Renal cortex interstitium (tissue), 11 donors: Measurements from ENCODE around the gene TBCC. TPM values are rescaled to one million over a fixed set of nuclear protein-coding genes. Genes with fewer than 3 reads are reported as not detected.
"Not testable (repeated sequence)": the region's sequence is repeated elsewhere in the genome, so short reads cannot be mapped to it uniquely, and the experiment has no call there.

Source experiments
- DNase-seq, 11 donors: peaks; one replicate each; pipeline ENCODE4 v3.0.0-alpha.2; 2013; ENCODE audit warnings: low read depth in 9 of 11, low spot score in 4 of 11; ENCODE audit errors: extremely low read depth in 1 of 11
- polyA plus RNA-seq, 3 donors: library from polyadenylated mRNA; unstranded; fragments of 120-200 nt; gene quantifications; one replicate each; pipeline ENCODE4 v1.2.1, GENCODE V29; 2013; ENCODE audit not compliant: insufficient read length in 3 of 3

The TBCC gene
- polyA plus RNA-seq, 3 donors = 21.5 to 26.2 (median 23.4) TPM

DNA sequence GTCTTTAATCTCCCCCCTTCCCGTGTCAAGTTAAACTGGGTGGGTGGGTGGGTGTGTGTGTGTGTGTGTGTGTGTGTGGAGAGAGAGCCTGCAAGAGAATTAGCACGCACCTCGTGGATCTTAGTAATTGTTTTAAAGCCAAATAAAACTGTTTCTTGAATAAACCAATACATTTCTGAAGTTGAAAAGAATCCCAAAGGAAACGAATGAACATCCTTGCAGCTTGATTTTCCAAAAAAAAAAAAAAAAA is 35.6 kb upstream of the TBCC start:
- no peak for DNase-seq

GRCh38 chr6:42779521-42779920 is 33.6 kb upstream of the TBCC start:
- no peak for DNase-seq

- no peak for DNase-seq
These were observed 32.2 kb upstream of the TBCC start for GRCh38 chr6:42778122-42778521.

GRCh38 chr6:42777126-42777822 is 31.4 kb upstream of the TBCC start:
- DNase-seq = no peak

DNA sequence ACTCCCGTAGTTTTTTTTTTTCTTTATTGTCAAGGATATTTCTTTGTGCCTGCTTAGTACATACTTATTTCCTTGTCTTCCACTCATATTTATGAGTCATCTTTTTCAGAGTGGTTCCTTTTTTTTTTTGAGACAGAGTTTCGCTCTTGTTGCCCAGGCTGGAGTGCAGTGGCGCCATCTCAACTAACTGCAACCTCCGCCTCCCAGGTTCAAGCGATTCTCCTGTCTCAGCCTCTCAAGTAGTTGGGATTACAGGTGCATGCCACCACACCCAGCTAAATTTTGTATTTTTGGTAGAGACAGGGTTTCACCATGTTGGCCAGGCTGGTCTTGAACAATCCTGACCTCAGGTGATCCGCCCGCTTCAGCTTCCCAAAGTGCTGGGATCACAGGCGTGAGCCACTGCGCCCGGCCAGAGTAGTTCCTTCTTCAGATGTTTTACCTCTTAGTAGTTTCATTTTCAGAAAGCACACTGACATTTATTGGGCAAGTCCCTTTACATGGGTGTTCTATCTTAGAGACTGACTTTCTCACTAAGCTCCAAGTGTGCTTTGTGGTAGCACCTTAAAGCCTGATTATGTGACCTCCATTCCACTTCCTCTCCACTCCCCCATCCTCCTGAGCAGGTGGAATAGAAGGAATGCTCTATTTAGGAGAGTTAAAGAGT is 29.1 kb upstream of the TBCC start:
- DNase-seq = not testable (repeated sequence)

DNA sequence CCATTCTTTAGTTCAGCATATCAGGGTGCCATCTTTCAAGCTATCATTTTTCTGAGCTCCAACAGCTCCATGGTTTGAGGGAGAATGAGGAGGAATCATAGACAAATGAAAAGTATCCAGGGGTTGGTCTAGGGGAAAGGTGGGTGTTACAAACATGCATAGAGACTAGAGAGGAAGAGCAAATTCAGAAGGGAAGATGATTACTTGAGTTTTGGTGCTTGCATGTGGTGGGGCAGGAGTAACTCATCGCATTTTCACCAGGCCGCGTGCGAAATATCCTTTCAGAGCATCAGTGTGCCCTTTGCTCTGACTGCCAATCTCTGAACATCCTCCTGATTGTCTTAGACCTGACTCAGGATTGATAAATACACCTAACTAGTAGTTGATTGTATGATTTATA is 28.3 kb upstream of the TBCC start:
- DNase-seq = no peak

DNA sequence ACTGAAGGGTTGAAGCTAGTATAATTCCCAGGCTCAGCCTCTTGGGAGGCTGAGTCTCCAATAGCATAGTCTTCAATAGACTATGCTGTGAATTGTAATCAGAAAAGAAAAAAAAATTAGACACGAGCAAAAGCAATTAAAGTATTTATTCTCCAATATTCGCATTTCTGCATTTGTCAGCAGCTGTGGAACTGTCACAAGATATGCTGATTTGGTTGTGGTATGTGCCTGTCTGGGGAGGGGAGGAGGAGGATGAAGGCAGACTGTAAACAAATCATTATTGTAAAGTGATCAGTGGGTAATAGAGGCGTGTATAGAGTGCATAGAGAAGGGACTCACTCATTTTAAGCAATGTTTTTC is 25.8 kb upstream of the TBCC start:
- no peak for DNase-seq

- DNase-seq = no peak
These were observed 23.9 kb upstream of the TBCC start for GRCh38 chr6:42769836-42770235.

DNA sequence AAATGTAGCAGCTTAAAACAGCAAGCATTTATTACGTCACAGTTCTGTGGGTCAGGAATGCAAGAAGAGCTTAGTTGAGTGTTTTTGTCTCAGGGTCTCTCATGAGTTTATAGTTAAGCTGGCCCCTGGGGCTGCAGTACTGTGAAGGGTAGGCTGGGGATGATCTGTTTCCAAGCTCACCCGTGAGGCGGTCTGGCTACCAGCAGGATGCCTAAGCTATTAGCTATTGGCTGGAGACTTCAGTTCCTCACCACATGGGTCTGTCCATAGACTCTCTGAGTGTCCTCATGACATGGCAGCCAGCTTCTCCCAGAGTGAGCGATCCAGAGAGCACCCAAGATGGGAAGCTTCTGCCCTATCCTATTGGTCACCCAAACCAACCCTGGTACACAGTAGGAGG is 23.1 kb upstream of the TBCC start:
- DNase-seq = no peak

- DNase-seq = no peak
These were observed 20.3 kb upstream of the TBCC start for GRCh38 chr6:42766163-42766670.

- no peak for DNase-seq
These were observed 19.2 kb upstream of the TBCC start for GRCh38 chr6:42764911-42765648.

- no peak for DNase-seq
These were observed 17.0 kb upstream of the TBCC start for GRCh38 chr6:42762950-42763349.

GRCh38 chr6:42762426-42762859 is 16.5 kb upstream of the TBCC start:
- no peak for DNase-seq

GRCh38 chr6:42761287-42762067 is 15.6 kb upstream of the TBCC start:
- DNase-seq = no peak

DNA sequence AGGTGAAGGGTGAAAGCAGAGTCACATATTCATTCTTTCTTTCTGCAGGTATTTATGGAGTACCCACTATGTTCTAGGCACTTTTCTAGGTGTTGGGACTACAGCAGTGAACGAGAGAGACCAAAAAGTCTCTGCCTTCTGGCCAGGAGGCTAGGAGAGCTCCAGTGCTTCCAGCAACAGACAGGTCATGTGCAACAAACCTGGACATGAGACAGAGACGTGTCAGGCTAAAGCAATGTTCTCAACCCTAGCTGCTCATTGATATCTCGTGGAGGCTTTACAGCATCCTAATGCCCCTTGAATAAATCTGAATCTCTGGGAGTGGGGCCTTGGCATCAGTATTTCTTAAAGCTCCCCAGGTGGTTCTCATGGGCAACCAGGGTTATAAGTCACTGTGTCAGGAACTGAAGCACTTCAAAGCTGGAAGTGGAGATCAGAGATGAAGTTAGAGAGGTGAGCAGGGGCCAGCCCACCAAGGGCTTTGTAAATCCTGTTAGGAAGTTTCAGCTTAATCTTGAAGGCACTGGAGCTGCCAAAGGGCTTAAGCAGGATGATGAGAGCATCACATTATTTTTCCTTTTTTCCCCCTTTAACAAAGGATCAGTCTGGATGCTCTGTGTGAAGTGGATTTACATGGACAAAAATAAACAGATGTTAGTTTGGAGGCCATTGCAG is 13.0 kb upstream of the TBCC start:
- no peak for DNase-seq

- DNase-seq = no peak
These were observed 10.8 kb upstream of the TBCC start for GRCh38 chr6:42756722-42757121.

DNA sequence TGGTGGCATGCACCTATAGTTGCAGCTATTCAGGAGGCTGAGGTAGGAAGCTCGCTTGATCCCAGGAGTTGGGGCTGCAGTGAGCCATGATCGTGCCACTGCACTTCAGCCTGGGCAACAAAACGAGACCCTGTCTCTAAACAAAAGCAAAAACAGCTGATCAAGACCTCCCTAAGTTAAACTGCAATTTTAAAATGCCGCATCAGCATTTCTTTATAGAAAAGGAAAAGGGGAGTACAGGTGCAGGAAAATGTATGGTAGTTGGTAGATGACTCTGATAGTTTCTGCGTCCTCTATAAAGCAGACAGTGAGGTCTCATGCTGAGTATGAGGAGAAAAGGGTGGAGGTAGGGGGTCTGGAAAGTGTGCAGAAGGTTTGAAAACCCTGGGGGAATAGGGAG is 8.9 kb upstream of the TBCC start:
- no peak for DNase-seq

DNA sequence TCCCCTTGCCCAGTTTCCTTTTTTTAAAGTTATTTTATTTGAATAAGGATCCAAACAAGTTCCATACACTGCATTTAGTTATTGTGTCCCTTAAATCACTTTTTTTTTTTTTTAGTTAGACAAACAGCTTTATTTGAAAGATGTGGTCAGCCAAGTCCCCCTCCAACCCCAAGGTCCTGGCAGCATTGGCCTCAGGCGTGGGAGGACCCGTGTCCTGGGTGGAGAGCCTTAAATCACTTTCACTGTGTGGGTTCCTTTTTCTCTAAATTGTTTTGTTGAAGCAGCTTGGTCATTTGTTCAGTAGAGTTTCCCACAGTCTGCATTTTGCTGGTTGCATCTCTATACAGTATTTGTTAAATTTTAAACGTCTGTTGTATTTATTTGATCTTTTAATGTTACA is 5.2 kb upstream of the TBCC start:
- peak in 1 of 11 donors; percentile 55 for DNase-seq

- DNase-seq = no peak
These were observed 2.4 kb upstream of the TBCC start for GRCh38 chr6:42748203-42748898.
